NT2/D1 (cell line): ENCODE measurements around the gene CLP1.
"Not testable (repeated sequence)": the region's sequence is repeated elsewhere in the genome, so short reads cannot be mapped to it uniquely, and the experiment has no call there.

Experiments used
- YY1 ChIP-seq: IDR thresholded peaks from 2 replicates; pipeline ENCODE4 v1.6.1; 2011; ENCODE audit not compliant: insufficient read length, insufficient read depth
- ZNF274 ChIP-seq: IDR thresholded peaks from 2 replicates; pipeline ENCODE4 v1.6.1; 2011; ENCODE audit warnings: mild to moderate bottlenecking, low read depth, low read length

GRCh38 chr11:57705432-57705831 lies 47.9 kb downstream of the CLP1 start:
- TF ChIP-seq ZNF274, YY1: not testable (repeated sequence)
